ENCODE results near the gene ZFYVE9. TPM values are rescaled to one million over a fixed set of nuclear protein-coding genes. Genes with fewer than 3 reads are reported as not detected.
A peak's percentile ranks its signal among the peaks of the same experiment; 100 is the strongest.

The ZFYVE9 gene
- total and polyA plus RNA-seq, 2 experiments from 2014 or later: 5.4 to 27.3 TPM

GRCh38 chr1:52352690-52353089 lies 210.8 kb downstream of the ZFYVE9 start:
- H3K9me3 Mint-ChIP-seq: no peaks in the 10 kb centered on the region
- peaks cover 55% of the 10 kb centered on the region for H3K36me3 Mint-ChIP-seq (ENCODE audit: low read depth)
- Histone ChIP-seq H3K4me1 (ENCODE audit: insufficient read depth) (peaks cover 9% of the 10 kb centered on the region), H4K20me1 (replicated peaks; ENCODE audit: insufficient read depth) (no peaks in the 10 kb centered on the region; the same call in 1 of the 2 replicates), H3K79me2 (replicated peaks; ENCODE audit: insufficient read depth) (no peaks in the 10 kb centered on the region), H3K36me3 (ENCODE audit: insufficient read depth) (peaks cover 12% of the 10 kb centered on the region), H3K27me3 (ENCODE audit: insufficient read depth) (no peaks in the 10 kb centered on the region), H3K9me2 (ENCODE audit: insufficient read depth) (no peaks in the 10 kb centered on the region), H3K27ac (ENCODE audit: low read depth) (0 out of 2 replicates have a peak overlapping the region, but pooled peaks have one; percentile 95), H3F3A (replicated peaks; ENCODE audit: low read depth) (peaks cover 13% of the 10 kb centered on the region; the same call in 1 of the 2 replicates), H3K4me2 (no peak overlapping the region), H2AFZ (no peak overlapping the region), H3K4me3 (no peak overlapping the region)
- TF ChIP-seq POLR2AphosphoS5 (IDR thresholded peaks at IDR 0.05; ENCODE audit: low read depth): no peak
- no peak for TF ChIP-seq ETS1 (IDR thresholded peaks at IDR 0.05)
- no peak for TF ChIP-seq ZNF462 (CRISPR knock-in tag; IDR thresholded peaks at IDR 0.05)
- TF ChIP-seq CTCF (conservative IDR thresholded peaks at IDR 0.05; ENCODE audit: low read depth in 2 of 2): no peak
- TF ChIP-seq REST (IDR thresholded peaks at IDR 0.05; ENCODE audit: unreplicated experiment): no peak
- no peak for TF ChIP-seq ZNF331 (CRISPR knock-in tag; IDR thresholded peaks at IDR 0.05; ENCODE audit: low read depth)
- TF ChIP-seq NANOG (IDR thresholded peaks at IDR 0.05; ENCODE audit: borderline replicate concordance): no peak
- DNase-seq (ENCODE audit: low spot score) (no peak), ATAC-seq (no peak)
- no peak overlapping the region for H3K27ac Mint-ChIP-seq
- H3K27me3 Mint-ChIP-seq (ENCODE audit: insufficient read depth, low read depth, poor library complexity): peaks cover 26% of the 10 kb centered on the region
- peaks cover 20% of the 10 kb centered on the region; the same call in 2 of the 3 replicates for H3K4me1 Mint-ChIP-seq
- no peak overlapping the region for H3K4me3 Mint-ChIP-seq

Measured in GM23338 (cell line).